Mesothelial cell of epicardium (in vitro differentiated cells): ENCODE data around the gene TMEM100. TPM values are rescaled to one million over a fixed set of nuclear protein-coding genes. Genes with fewer than 3 reads are reported as not detected.

Experiments
- DNase-seq, 2 experiments: peaks; one replicate each; pipeline ENCODE4 v3.0.0; 2021; ENCODE audit warnings: low spot score in 2 of 2; ENCODE audit not compliant: unreplicated experiment in 2 of 2
- H3K27ac Mint-ChIP-seq: 2 replicates; pipeline ENCODE4 v1.8.0; 2021; ENCODE audit warnings: mixed read lengths
- H3K27me3 Mint-ChIP-seq: 2 replicates; pipeline ENCODE4 v1.8.0; 2021; ENCODE audit warnings: low read depth, mixed read lengths
- H3K36me3 Mint-ChIP-seq: 2 replicates; pipeline ENCODE4 v1.8.0; 2021; ENCODE audit warnings: mixed read lengths
- H3K4me1 Mint-ChIP-seq: 2 replicates; pipeline ENCODE4 v1.8.0; 2021; ENCODE audit warnings: mixed read lengths
- H3K4me3 Mint-ChIP-seq: 2 replicates; pipeline ENCODE4 v1.8.0; 2021; ENCODE audit warnings: mild to moderate bottlenecking, moderate library complexity, mixed read lengths
- H3K9me3 Mint-ChIP-seq: 2 replicates; pipeline ENCODE4 v1.8.0; 2021; ENCODE audit warnings: mixed read lengths
- CTCF ChIP-seq: fragments of 200-600 bp; sonication (generic); IDR thresholded peaks from one replicate; pipeline ENCODE4 v1.5.0; 2021; ENCODE audit warnings: antibody characterized with exemption; ENCODE audit not compliant: unreplicated experiment
- total RNA-seq: library from RNA; stranded (reverse); gene quantifications from 3 replicates; pipeline ENCODE4 v1.2.1, GENCODE V29; 2021

Gene TMEM100
- total RNA-seq, 1 donor from 2014 or later, result 5.1 TPM

GRCh38 chr17:55706808-55707773, 15.6 kb downstream of the TMEM100 start:
- no peak for TF ChIP-seq CTCF
- Mint-ChIP-seq H3K9me3 (no peaks in the 10 kb centered on the region), H3K27ac (no peak overlapping the region), H3K27me3 (no peaks in the 10 kb centered on the region), H3K36me3 (no peaks in the 10 kb centered on the region), H3K4me1 (peaks cover 21% of the 10 kb centered on the region), H3K4me3 (no peak overlapping the region)
- DNase-seq, result no peak

- no peak for DNase-seq
- H3K27me3 Mint-ChIP-seq, result peaks cover 5% of the 10 kb centered on the region
- peaks cover 17% of the 10 kb centered on the region for H3K4me1 Mint-ChIP-seq
- no peak for TF ChIP-seq CTCF
- no peak overlapping the region for H3K4me3 Mint-ChIP-seq
- peaks cover 10% of the 10 kb centered on the region for H3K9me3 Mint-ChIP-seq
- H3K27ac Mint-ChIP-seq, result no peak overlapping the region
- H3K36me3 Mint-ChIP-seq, result no peaks in the 10 kb centered on the region
Measured at GRCh38 chr17:55705847-55706246, 16.8 kb downstream of the TMEM100 start.

GRCh38 chr17:55704401-55704800, 18.3 kb downstream of the TMEM100 start:
- no peak overlapping the region for H3K27ac Mint-ChIP-seq
- no peaks in the 10 kb centered on the region for H3K36me3 Mint-ChIP-seq
- H3K27me3 Mint-ChIP-seq, result peaks cover 5% of the 10 kb centered on the region
- peaks cover 15% of the 10 kb centered on the region for H3K4me1 Mint-ChIP-seq
- no peak overlapping the region for H3K4me3 Mint-ChIP-seq
- no peak for DNase-seq
- no peak for TF ChIP-seq CTCF
- peaks cover 11% of the 10 kb centered on the region for H3K9me3 Mint-ChIP-seq

- Mint-ChIP-seq H3K36me3 (no peaks in the 10 kb centered on the region), H3K4me3 (no peak overlapping the region), H3K9me3 (peaks cover 11% of the 10 kb centered on the region), H3K27me3 (peaks cover 5% of the 10 kb centered on the region), H3K27ac (no peak overlapping the region), H3K4me1 (peaks cover 10% of the 10 kb centered on the region)
- no peak for DNase-seq
- TF ChIP-seq CTCF, result no peak
Measured at GRCh38 chr17:55702150-55702549, 20.5 kb downstream of the TMEM100 start.

- H3K4me3 Mint-ChIP-seq, result no peak overlapping the region
- no peak for TF ChIP-seq CTCF
- peak overlapping the region; percentile 68 for H3K27ac Mint-ChIP-seq
- H3K36me3 Mint-ChIP-seq, result no peaks in the 10 kb centered on the region
- peaks cover 11% of the 10 kb centered on the region for H3K9me3 Mint-ChIP-seq
- peak in 1 of 2 experiments; percentile 45 for DNase-seq
- peaks cover 5% of the 10 kb centered on the region for H3K27me3 Mint-ChIP-seq
- peaks cover 6% of the 10 kb centered on the region for H3K4me1 Mint-ChIP-seq
Measured at GRCh38 chr17:55699181-55699860, 23.3 kb downstream of the TMEM100 start.
